PC-3 (cell line): Measurements from ENCODE around the gene SRP68.

Experiments
- CTCF ChIP-seq: fragments of 300-600 bp; sonication (generic); conservative IDR thresholded peaks from 2 replicates; pipeline ENCODE4 v1.5.1; 2017; ENCODE audit warnings: antibody characterized with exemption, low read depth, mild to moderate bottlenecking, low read length
- EZH2 ChIP-seq: fragments of 300-600 bp; sonication (generic); IDR thresholded peaks from one replicate; pipeline ENCODE4 v1.6.1; 2017; ENCODE audit warnings: antibody characterized with exemption, mild to moderate bottlenecking, low read length; ENCODE audit not compliant: unreplicated experiment

- no peak for TF ChIP-seq CTCF
- no peak for TF ChIP-seq EZH2
Observed at GRCh38 chr17:76023900-76024237, 48.4 kb downstream of the SRP68 start.
